ENCODE results near the gene GBP6.

DNA sequence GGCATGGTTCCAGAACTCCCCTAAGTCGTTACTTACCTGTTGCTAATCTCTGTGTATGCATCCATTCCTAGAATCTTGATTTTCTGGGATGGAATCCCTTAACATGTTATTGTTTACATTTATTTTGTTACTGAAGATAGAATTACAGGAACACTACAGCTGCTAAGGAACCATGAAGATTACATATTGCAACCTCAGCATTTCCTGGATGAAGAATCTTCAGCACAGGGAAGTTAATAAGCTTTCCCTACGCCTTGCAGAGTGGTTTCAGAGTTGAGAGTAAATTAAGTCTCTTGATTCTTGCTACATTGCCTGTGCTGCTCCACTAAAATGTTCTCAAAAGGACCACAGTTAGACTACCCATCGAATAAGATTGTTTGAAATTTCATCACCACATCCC lies 31.4 kb upstream of the GBP6 start:
- TF ChIP-seq, protein P1, sequence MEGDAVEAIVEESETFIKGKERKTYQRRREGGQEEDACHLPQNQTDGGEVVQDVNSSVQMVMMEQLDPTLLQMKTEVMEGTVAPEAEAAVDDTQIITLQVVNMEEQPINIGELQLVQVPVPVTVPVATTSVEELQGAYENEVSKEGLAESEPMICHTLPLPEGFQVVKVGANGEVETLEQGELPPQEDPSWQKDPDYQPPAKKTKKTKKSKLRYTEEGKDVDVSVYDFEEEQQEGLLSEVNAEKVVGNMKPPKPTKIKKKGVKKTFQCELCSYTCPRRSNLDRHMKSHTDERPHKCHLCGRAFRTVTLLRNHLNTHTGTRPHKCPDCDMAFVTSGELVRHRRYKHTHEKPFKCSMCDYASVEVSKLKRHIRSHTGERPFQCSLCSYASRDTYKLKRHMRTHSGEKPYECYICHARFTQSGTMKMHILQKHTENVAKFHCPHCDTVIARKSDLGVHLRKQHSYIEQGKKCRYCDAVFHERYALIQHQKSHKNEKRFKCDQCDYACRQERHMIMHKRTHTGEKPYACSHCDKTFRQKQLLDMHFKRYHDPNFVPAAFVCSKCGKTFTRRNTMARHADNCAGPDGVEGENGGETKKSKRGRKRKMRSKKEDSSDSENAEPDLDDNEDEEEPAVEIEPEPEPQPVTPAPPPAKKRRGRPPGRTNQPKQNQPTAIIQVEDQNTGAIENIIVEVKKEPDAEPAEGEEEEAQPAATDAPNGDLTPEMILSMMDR (IDR thresholded peaks at IDR 0.05; ENCODE audit: low read depth, low read length, poor library complexity, severe bottlenecking), result no peak
- no peak for TF ChIP-seq EZH2phosphoT487 (IDR thresholded peaks at IDR 0.05; ENCODE audit: borderline replicate concordance, low read length)
